HG03442 (cell line): ENCODE measurements around the gene NHEJ1.
A peak's percentile ranks its signal among the peaks of the same experiment; 100 is the strongest.

Experiments
- ATAC-seq: cut with Tn5 transposase; IDR thresholded peaks from one replicate; pipeline ENCODE4 v1.9.1; 2021; ENCODE audit warnings: mild to moderate bottlenecking, moderate library complexity; ENCODE audit not compliant: unreplicated experiment

The NHEJ1 gene

GRCh38 chr2:219059725-219060682 lies 100.6 kb downstream of the NHEJ1 start:
- no peak for ATAC-seq

- ATAC-seq, result no peak
Measured at GRCh38 chr2:219059375-219059724, 101.3 kb downstream of the NHEJ1 start.

- ATAC-seq, result no peak
Measured at GRCh38 chr2:219058541-219059374, 101.9 kb downstream of the NHEJ1 start.

- ATAC-seq, result peak; percentile 92
Measured at GRCh38 chr2:219057709-219058540, 102.7 kb downstream of the NHEJ1 start.

GRCh38 chr2:219056896-219057708 lies 103.5 kb downstream of the NHEJ1 start:
- no peak for ATAC-seq

GRCh38 chr2:219056176-219056895 lies 104.3 kb downstream of the NHEJ1 start:
- ATAC-seq, result no peak

GRCh38 chr2:219054956-219055903 lies 105.4 kb downstream of the NHEJ1 start:
- no peak for ATAC-seq

GRCh38 chr2:219049282-219049681 lies 111.3 kb downstream of the NHEJ1 start:
- ATAC-seq, result no peak

- no peak for ATAC-seq
Measured at GRCh38 chr2:219045937-219046550, 114.6 kb downstream of the NHEJ1 start.

- ATAC-seq, result no peak
Measured at GRCh38 chr2:219042750-219043149, 117.9 kb downstream of the NHEJ1 start.

- no peak for ATAC-seq
Measured at GRCh38 chr2:219042157-219042556, 118.5 kb downstream of the NHEJ1 start.

GRCh38 chr2:219041252-219041651 lies 119.4 kb downstream of the NHEJ1 start, which contains the start of gene CFAP65:
CFAP65 (minus strand) TSS chr2:219041516; CDS start chr2:219039048, 2,468 bp downstream.
- ATAC-seq, result no peak

- ATAC-seq, result no peak
Measured at GRCh38 chr2:219038600-219038999, 122.0 kb downstream of the NHEJ1 start.

- ATAC-seq, result no peak
Measured at GRCh38 chr2:219037783-219038499, 122.7 kb downstream of the NHEJ1 start.

- ATAC-seq, result no peak
Measured at GRCh38 chr2:219035942-219036341, 124.7 kb downstream of the NHEJ1 start.

- ATAC-seq, result no peak
Measured at GRCh38 chr2:219034823-219035222, 125.8 kb downstream of the NHEJ1 start.
